ENCODE data around the gene JMJD6. TPM values are rescaled to one million over a fixed set of nuclear protein-coding genes. Genes with fewer than 3 reads are reported as not detected.

The JMJD6 gene
- total RNA-seq, 1 experiment from 2014 or later: 22.7 TPM

- no peak for DNase-seq (ENCODE audit: low read depth)
- in situ Hi-C loops (cut with HindIII; ENCODE audit: low pct_unique_long_range_greater_than_20kb, low sequenced_read_pairs): no loop called here
These were observed 38.9 kb downstream of the JMJD6 start for GRCh38 chr17:76687298-76688164.

DNA sequence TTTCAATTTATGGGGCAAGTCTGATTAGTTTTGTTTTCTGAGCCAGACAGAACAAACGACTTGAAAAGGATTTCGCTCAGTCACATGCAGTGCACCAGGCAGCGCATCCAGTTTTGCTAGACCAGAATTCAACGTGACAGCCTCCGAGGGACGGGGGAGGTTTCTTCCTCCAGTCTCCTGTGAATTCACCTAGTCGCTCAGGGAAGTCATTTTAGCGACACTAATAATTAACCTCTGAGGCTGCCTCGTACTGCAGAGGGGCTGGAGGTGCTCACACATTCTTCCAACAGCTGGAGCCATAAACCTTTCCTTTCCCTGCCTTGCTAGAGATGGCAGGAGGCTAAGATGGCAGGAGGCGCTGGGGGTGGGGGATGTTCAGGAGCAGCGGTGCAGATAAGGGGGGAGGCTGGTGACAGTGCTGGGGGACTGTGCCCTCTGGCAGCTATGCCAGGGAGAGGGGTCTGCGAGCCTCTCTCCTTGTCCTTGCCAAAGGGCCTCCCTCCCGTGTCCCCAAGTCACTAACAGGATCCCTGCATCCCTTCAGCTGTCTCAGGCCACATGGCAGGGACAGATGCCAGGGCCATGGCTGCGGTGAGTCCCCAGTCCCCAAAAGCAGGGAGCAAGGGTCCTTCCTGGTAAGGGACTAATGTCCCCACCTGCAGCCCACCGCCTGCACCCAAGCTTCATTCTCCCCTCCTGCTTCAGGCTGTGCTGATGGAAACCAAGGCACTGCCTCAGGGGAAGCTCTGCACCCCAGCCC is 39.7 kb downstream of the JMJD6 start:
- DNase-seq (ENCODE audit: low read depth): peak; percentile 29
- in situ Hi-C loops (cut with HindIII; ENCODE audit: low pct_unique_long_range_greater_than_20kb, low sequenced_read_pairs): no loop called here

- in situ Hi-C loops (cut with HindIII; ENCODE audit: low pct_unique_long_range_greater_than_20kb, low sequenced_read_pairs): no loop called here
These were observed 40.6 kb downstream of the JMJD6 start for GRCh38 chr17:76685846-76686245.

DNA sequence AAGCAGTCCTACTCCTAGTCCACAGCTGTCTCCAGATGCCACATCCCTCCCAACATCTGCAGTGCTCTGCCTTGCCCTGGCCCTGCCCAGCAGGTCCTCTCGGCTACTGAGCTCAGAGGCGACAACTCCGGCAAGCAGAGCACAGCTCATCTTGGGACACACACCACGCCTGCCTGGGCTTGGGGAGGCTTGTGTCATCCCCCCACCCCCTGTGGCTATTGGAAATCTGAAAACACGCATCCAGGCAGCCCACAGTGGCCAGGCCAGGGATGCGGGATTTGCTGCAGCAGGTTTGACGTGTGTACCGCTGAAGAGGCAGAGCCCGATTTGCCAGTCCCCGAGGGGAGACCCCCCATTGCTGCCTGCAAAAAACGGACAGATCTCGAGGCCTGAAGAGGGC is 41.0 kb downstream of the JMJD6 start:
- in situ Hi-C loops (cut with HindIII; ENCODE audit: low pct_unique_long_range_greater_than_20kb, low sequenced_read_pairs): no loop called here
- no peak for DNase-seq (ENCODE audit: low read depth)

More at GRCh38 chr17:76685846-76686245, 40.6 kb downstream of the JMJD6 start:
- DNase-seq (ENCODE audit: low read depth): no peak

DNA sequence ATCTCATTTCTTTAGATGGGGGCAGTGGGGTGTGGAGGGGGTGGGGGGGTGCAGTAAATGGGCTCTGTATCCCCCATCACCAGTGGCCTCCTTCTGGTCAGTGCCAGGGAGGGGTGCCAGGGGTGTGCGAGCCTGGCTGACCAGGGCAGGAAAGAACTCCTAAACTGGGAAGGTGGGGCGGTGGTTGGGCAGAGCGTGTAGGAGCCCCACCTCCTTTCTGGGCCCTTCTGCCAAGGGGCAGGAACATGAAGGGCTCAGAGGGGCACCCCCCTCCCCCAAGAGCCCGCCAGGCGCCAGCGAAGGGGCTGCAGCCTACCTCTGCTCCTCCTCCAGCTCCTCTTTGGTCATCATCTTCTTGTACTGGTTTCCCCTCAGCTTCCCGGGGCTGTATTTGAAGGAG is 41.6 kb downstream of the JMJD6 start:
- in situ Hi-C loops (cut with HindIII; ENCODE audit: low pct_unique_long_range_greater_than_20kb, low sequenced_read_pairs): no loop called here
- DNase-seq (ENCODE audit: low read depth): no peak

DNA sequence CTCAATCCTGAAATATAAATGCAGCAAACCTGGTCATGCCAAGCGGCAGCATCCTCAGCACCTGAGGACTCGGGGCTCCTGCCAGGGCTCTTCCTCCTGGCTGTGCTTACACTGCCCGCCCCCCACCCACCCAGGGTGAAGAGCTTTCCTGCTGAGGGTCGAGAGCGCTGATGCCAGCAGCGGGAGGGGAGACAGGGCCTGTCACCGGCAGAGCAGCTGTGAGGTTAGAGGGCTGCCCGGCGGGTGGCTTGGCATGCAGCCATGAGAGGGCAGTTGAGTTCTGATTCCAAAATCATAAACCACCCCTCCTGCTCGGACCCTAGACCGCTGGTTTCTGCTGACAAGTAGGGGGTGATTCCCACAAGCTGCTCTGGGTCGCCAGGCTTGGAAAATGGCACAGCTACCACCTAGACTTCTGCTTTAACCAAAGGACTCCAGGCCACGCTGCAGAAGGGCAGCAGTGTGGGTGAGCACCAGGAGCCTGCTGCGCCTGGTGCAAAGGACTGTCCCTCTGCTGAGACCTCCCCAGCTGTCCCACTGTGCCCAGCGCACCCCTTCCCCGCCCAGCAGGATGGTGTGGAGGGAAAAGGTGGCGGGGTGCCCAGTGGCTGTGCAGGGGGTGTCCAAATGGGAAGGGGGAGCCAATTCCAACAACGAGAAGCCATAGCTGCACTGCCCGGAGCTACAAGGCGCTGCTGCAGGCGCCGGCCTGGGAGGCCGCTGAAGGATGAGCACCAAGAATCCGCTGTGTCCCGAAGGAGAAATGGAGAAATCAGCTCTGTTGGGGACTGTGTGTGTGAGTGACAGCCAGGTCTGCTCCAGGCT is 42.3 kb downstream of the JMJD6 start:
- DNase-seq (ENCODE audit: low read depth): no peak
- in situ Hi-C loops (cut with HindIII; ENCODE audit: low pct_unique_long_range_greater_than_20kb, low sequenced_read_pairs): no loop called here

- DNase-seq (ENCODE audit: low read depth): no peak
- in situ Hi-C loops (cut with HindIII; ENCODE audit: low pct_unique_long_range_greater_than_20kb, low sequenced_read_pairs): no loop called here
These were observed 43.2 kb downstream of the JMJD6 start for GRCh38 chr17:76683011-76683755.

- in situ Hi-C loops (cut with HindIII; ENCODE audit: low pct_unique_long_range_greater_than_20kb, low sequenced_read_pairs): no loop called here
- DNase-seq (ENCODE audit: low read depth): no peak
These were observed 44.1 kb downstream of the JMJD6 start for GRCh38 chr17:76682296-76682695.

- peak; percentile 62 for DNase-seq (ENCODE audit: low read depth)
- in situ Hi-C loops (cut with HindIII; ENCODE audit: low pct_unique_long_range_greater_than_20kb, low sequenced_read_pairs): no loop called here
These were observed 44.9 kb downstream of the JMJD6 start for GRCh38 chr17:76681222-76682137.

- in situ Hi-C loops (cut with HindIII; ENCODE audit: low pct_unique_long_range_greater_than_20kb, low sequenced_read_pairs): no loop called here
- no peak for DNase-seq (ENCODE audit: low read depth)
These were observed 47.2 kb downstream of the JMJD6 start for GRCh38 chr17:76679239-76679638.

DNA sequence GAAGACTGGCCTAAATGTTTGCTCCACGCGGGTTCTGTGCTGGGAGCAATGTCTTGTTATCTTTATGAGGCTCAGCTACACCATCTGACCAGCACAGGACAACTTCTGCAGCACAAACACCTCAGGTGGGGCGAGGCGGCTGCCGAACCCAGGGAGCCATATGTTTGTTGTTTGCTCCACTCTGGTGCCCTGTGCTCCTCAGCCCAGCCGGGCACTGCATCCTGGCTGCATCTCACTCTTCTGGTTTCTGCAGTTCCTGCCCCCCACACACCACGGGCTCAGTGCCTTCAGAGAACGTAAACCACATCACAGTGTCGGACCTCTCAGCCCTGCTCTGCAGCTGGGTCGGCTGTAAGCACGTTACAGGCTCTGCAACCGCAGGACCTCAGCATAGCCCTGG is 48.1 kb downstream of the JMJD6 start:
- in situ Hi-C loops (cut with HindIII; ENCODE audit: low pct_unique_long_range_greater_than_20kb, low sequenced_read_pairs): no loop called here
- DNase-seq (ENCODE audit: low read depth): no peak

GRCh38 chr17:76677406-76677805 is 49.0 kb downstream of the JMJD6 start:
- in situ Hi-C loops (cut with HindIII; ENCODE audit: low pct_unique_long_range_greater_than_20kb, low sequenced_read_pairs): no loop called here
- no peak for DNase-seq (ENCODE audit: low read depth)

DNA sequence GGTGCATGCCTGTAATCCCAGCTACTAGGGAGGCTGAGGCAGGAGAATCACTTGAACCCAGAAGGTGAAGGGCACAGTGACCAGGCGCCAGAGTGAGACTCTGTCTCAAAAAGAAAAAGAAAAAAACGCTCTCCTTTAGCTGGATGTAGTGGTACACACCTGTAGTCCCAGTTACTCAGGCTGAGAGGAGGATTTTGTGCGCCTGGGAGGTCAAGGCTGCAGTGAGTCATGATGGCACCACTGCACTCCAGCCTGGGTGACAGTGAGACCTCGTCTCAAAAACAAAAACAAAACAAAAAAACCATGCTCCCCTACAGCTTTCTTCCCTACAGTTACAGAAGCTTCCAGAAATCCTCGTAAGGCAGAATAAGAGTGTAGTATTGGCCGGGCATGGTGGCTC is 49.8 kb downstream of the JMJD6 start:
- in situ Hi-C loops (cut with HindIII; ENCODE audit: low pct_unique_long_range_greater_than_20kb, low sequenced_read_pairs): no loop called here
- DNase-seq (ENCODE audit: low read depth): no peak

GRCh38 chr17:76675648-76676047 is 50.8 kb downstream of the JMJD6 start:
- in situ Hi-C loops (cut with HindIII; ENCODE audit: low pct_unique_long_range_greater_than_20kb, low sequenced_read_pairs): no loop called here
- DNase-seq (ENCODE audit: low read depth): no peak

GRCh38 chr17:76674600-76674999 is 51.8 kb downstream of the JMJD6 start:
- DNase-seq (ENCODE audit: low read depth): no peak
- in situ Hi-C loops (cut with HindIII; ENCODE audit: low pct_unique_long_range_greater_than_20kb, low sequenced_read_pairs): no loop called here

- in situ Hi-C loops (cut with HindIII; ENCODE audit: low pct_unique_long_range_greater_than_20kb, low sequenced_read_pairs): no loop called here
- DNase-seq (ENCODE audit: low read depth): no peak
These were observed 52.7 kb downstream of the JMJD6 start for GRCh38 chr17:76673729-76674128.

DNA sequence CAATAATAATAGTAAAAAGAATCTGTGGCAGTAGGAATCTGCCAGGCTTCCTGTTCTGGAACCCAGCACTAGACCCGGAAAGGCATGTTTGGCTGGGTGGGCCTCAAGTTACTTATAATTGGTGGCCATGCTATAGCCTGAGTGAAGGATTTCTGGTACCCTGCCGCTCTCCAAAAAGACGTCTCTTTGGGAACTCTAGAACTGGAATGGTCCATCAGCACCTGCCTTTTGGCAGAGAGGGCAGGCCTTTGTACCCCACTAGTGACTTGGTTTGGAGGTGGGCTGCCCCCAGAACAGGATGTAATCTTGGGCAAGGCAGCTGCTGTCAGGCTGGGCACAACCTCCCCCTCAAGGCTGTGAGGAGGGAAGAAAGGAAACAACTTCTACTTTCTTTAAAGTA is 53.5 kb downstream of the JMJD6 start:
- in situ Hi-C loops (cut with HindIII; ENCODE audit: low pct_unique_long_range_greater_than_20kb, low sequenced_read_pairs): no loop called here
- DNase-seq (ENCODE audit: low read depth): no peak

Data from Caki2 (cell line).